ENCODE results near the gene ULK2.

GRCh38 chr17:19750835-19751234 lies 116.9 kb downstream of the ULK2 start:
- TF ChIP-seq, protein P1, sequence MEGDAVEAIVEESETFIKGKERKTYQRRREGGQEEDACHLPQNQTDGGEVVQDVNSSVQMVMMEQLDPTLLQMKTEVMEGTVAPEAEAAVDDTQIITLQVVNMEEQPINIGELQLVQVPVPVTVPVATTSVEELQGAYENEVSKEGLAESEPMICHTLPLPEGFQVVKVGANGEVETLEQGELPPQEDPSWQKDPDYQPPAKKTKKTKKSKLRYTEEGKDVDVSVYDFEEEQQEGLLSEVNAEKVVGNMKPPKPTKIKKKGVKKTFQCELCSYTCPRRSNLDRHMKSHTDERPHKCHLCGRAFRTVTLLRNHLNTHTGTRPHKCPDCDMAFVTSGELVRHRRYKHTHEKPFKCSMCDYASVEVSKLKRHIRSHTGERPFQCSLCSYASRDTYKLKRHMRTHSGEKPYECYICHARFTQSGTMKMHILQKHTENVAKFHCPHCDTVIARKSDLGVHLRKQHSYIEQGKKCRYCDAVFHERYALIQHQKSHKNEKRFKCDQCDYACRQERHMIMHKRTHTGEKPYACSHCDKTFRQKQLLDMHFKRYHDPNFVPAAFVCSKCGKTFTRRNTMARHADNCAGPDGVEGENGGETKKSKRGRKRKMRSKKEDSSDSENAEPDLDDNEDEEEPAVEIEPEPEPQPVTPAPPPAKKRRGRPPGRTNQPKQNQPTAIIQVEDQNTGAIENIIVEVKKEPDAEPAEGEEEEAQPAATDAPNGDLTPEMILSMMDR (IDR thresholded peaks at IDR 0.05): no peak
- TF ChIP-seq GRHL2 (CRISPR knock-in tag; IDR thresholded peaks at IDR 0.05; ENCODE audit: insufficient replicate concordance, severe bottlenecking) (no peak), E2F4 (CRISPR knock-in tag; IDR thresholded peaks at IDR 0.05; ENCODE audit: borderline replicate concordance, low read depth) (no peak)
- TF ChIP-seq, protein P2, sequence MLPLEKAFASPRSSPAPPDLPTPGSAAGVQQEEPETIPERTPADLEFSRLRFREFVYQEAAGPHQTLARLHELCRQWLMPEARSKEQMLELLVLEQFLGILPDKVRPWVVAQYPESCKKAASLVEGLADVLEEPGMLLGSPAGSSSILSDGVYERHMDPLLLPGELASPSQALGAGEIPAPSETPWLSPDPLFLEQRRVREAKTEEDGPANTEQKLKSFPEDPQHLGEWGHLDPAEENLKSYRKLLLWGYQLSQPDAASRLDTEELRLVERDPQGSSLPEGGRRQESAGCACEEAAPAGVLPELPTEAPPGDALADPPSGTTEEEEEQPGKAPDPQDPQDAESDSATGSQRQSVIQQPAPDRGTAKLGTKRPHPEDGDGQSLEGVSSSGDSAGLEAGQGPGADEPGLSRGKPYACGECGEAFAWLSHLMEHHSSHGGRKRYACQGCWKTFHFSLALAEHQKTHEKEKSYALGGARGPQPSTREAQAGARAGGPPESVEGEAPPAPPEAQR (CRISPR knock-in tag; IDR thresholded peaks at IDR 0.05): no peak
